Choroid plexus epithelial cell (primary cell): Measurements from ENCODE around the gene DLK2.
"Not testable (repeated sequence)": the region's sequence is repeated elsewhere in the genome, so short reads cannot be mapped to it uniquely, and the experiment has no call there.

Source experiments
- DNase-seq: peaks from one replicate; pipeline ENCODE4 v3.0.0-alpha.2; 2010; ENCODE audit warnings: low read depth
- H3K4me3 ChIP-seq: 2 replicates; pipeline ENCODE4 v1.5.1; 2011; ENCODE audit warnings: low read depth, mild to moderate bottlenecking, control low read depth, low read length, moderate library complexity
- CTCF ChIP-seq: conservative IDR thresholded peaks from 2 replicates; pipeline ENCODE4 v1.5.1; 2011; ENCODE audit warnings: low read depth, mild to moderate bottlenecking, control low read depth, inconsistent platforms, low read length, moderate library complexity

The DLK2 gene

GRCh38 chr6:43455531-43456428, at the start of gene DLK2:
Gene DLK2 (minus strand): TSS chr6:43455548. CDS start chr6:43454825, 723 bp downstream.
- H3K4me3 ChIP-seq = peak within 1 kb of the TSS; percentile 54
- no peak for TF ChIP-seq CTCF
- DNase-seq = no peak

GRCh38 chr6:43503443-43503842, 48.1 kb upstream of the DLK2 start:
- no peak for DNase-seq
- no peak overlapping the region for H3K4me3 ChIP-seq
- no peak for TF ChIP-seq CTCF

- no peak for DNase-seq
- H3K4me3 ChIP-seq = no peak overlapping the region
- TF ChIP-seq CTCF = no peak
Measured at GRCh38 chr6:43502666-43503065, 47.3 kb upstream of the DLK2 start.

GRCh38 chr6:43500921-43501320, 45.6 kb upstream of the DLK2 start:
- H3K4me3 ChIP-seq = no peak overlapping the region
- no peak for TF ChIP-seq CTCF
- no peak for DNase-seq

GRCh38 chr6:43499028-43499815, 43.9 kb upstream of the DLK2 start:
- no peak for TF ChIP-seq CTCF
- DNase-seq = peak; percentile 24
- H3K4me3 ChIP-seq = no peak overlapping the region

- DNase-seq, H3K4me3 ChIP-seq: not testable (repeated sequence)
Measured at GRCh38 chr6:43498291-43498690, 42.9 kb upstream of the DLK2 start.

GRCh38 chr6:43497689-43498088, 42.3 kb upstream of the DLK2 start:
- no peak for DNase-seq
- no peak for TF ChIP-seq CTCF
- no peak overlapping the region for H3K4me3 ChIP-seq
